OCI-LY3 (cell line): ENCODE results near the gene OTUD3.
"Not testable (repeated sequence)": the region's sequence is repeated elsewhere in the genome, so short reads cannot be mapped to it uniquely, and the experiment has no call there.

Experiments
- H2AFZ ChIP-seq: fragments of 200-600, 300-600 bp; shearing (Covaris generic); 2 replicates; pipeline ENCODE4 v1.6.0; 2014; ENCODE audit warnings: antibody characterized with exemption, low read depth, low read length
- H3K27ac ChIP-seq: fragments of 200-600, 300-600 bp; sonication (generic); 2 replicates; pipeline ENCODE4 v1.5.1; 2014; ENCODE audit warnings: mild to moderate bottlenecking, low read length, moderate library complexity, mixed read lengths
- H3K27me3 ChIP-seq: fragments of 200-600, 300-600 bp; sonication (generic); 2 replicates; pipeline ENCODE4 v1.6.1; 2014; ENCODE audit warnings: low read depth, low read length, mixed read lengths
- H3K36me3 ChIP-seq: fragments of 200-600, 300-600 bp; sonication (generic); replicated peaks from 2 replicates; pipeline ENCODE3; 2014; ENCODE audit warnings: low read depth, low read length, mixed read lengths
- H3K4me1 ChIP-seq: fragments of 300-600, 200-600 bp; sonication (generic); 2 replicates; pipeline ENCODE4 v1.6.1; 2014; ENCODE audit warnings: low read length, mixed read lengths
- H3K4me2 ChIP-seq: fragments of 200-600, 300-600 bp; sonication (generic); 2 replicates; pipeline ENCODE4 v1.6.1; 2014; ENCODE audit warnings: low read length, mixed read lengths
- H3K4me3 ChIP-seq: fragments of 300-600, 200-600 bp; sonication (generic); 2 replicates; pipeline ENCODE4 v1.5.1; 2014; ENCODE audit warnings: antibody characterized with exemption, mild to moderate bottlenecking, low read length, moderate library complexity
- H3K79me2 ChIP-seq: fragments of 300-600, 200-600 bp; shearing (Covaris generic); 2 replicates; pipeline ENCODE4 v1.6.1; 2014; ENCODE audit warnings: mild to moderate bottlenecking, low read length, mixed read lengths
- H3K9ac ChIP-seq: fragments of 300-600, 200-600 bp; shearing (Covaris generic); 2 replicates; pipeline ENCODE4 v1.6.0; 2014; ENCODE audit warnings: mild to moderate bottlenecking, low read length, moderate library complexity
- H3K9me3 ChIP-seq: fragments of 200-600, 300-600 bp; shearing (Covaris generic); 2 replicates; pipeline ENCODE4 v1.6.1; 2014; ENCODE audit warnings: low read length, mixed read lengths; ENCODE audit not compliant: insufficient read depth
- H4K20me1 ChIP-seq: fragments of 200-600, 300-600 bp; sonication (generic); 2 replicates; pipeline ENCODE4 v1.6.1; 2016; ENCODE audit warnings: low read length, mixed read lengths; ENCODE audit not compliant: insufficient read depth
- EZH2phosphoT487 ChIP-seq: fragments of 200-600 bp; shearing (Covaris generic); IDR thresholded peaks from 2 replicates; pipeline ENCODE4 v1.6.1; 2018; ENCODE audit warnings: antibody characterized with exemption, mixed run types, low read depth
- TF ChIP-seq, protein P1 (sequence below): fragments of 200-600, 300-600 bp; sonication (generic); IDR thresholded peaks from 2 replicates; pipeline ENCODE4 v1.5.1; 2014; ENCODE audit warnings: antibody characterized with exemption, low read length, low read depth

Gene OTUD3

DNA sequence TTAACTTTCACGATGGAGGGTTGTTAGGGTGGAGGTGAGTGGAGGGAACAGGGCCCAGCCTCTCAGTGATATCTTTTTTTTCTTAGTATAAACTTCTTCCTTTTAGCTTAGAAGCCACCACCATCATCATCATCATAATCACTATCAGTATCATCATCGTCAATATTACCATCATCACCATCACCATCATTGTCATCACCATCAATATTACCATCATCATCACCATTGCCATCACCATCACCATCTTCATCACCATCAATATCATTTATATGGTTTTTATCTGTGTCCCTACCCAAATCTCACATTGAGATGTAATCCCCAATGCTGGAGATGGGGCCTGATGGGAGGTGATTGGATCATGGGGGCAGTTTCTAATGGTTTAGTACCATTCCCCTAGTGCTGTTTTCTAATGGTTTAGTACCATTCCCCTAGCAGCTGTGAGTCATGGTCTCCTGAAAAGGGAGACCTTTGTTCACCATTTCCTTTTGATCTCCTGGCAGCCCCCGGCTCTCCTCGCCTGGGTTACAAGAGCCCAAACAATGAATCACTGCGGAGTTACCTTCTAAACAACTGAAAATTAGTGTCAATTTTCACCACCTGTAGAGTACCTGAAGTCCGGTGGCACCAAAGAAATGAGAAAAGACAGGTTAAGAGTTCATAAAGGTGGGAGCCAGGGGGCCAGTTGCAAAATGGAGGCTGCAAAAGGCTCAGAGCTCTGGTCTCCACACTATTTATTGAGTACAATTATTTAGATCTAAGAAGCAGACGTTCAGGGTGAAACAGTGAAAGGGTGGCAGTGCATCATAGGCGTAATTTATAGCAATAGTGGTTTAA lies 44.3 kb downstream of the OTUD3 start:
- no peaks in the 10 kb centered on the region for H3K27me3 ChIP-seq

DNA sequence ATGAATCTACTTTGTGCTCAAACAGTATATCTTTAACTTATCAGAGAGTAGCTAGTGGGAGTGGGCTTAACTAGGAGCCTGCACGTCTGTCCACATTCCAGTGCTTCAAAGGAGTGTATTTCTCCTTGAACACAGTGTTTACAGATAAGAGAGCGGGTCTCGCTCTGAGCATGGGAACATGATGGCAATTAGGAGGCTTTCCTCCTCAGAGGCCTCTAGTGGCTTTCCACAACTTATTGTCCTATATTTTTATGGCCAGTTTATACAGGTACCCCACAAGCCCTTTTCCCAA lies 44.9 kb downstream of the OTUD3 start:
- not testable (repeated sequence) for H3K79me2 ChIP-seq

More for the DNA sequence above, 44.3 kb downstream of the OTUD3 start:
- Histone ChIP-seq H3K4me2 (no peak overlapping the region), H3K9ac (no peak overlapping the region), H3K4me3 (no peak overlapping the region), H2AFZ (no peak overlapping the region), H4K20me1 (no peaks in the 10 kb centered on the region), H3K27ac (no peak overlapping the region), H3K79me2 (no peaks in the 10 kb centered on the region), H3K36me3 (no peaks in the 10 kb centered on the region), H3K4me1 (no peaks in the 10 kb centered on the region), H3K9me3 (no peaks in the 10 kb centered on the region)
- TF ChIP-seq, protein P1, sequence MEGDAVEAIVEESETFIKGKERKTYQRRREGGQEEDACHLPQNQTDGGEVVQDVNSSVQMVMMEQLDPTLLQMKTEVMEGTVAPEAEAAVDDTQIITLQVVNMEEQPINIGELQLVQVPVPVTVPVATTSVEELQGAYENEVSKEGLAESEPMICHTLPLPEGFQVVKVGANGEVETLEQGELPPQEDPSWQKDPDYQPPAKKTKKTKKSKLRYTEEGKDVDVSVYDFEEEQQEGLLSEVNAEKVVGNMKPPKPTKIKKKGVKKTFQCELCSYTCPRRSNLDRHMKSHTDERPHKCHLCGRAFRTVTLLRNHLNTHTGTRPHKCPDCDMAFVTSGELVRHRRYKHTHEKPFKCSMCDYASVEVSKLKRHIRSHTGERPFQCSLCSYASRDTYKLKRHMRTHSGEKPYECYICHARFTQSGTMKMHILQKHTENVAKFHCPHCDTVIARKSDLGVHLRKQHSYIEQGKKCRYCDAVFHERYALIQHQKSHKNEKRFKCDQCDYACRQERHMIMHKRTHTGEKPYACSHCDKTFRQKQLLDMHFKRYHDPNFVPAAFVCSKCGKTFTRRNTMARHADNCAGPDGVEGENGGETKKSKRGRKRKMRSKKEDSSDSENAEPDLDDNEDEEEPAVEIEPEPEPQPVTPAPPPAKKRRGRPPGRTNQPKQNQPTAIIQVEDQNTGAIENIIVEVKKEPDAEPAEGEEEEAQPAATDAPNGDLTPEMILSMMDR = no peak
- no peak for TF ChIP-seq EZH2phosphoT487

DNA sequence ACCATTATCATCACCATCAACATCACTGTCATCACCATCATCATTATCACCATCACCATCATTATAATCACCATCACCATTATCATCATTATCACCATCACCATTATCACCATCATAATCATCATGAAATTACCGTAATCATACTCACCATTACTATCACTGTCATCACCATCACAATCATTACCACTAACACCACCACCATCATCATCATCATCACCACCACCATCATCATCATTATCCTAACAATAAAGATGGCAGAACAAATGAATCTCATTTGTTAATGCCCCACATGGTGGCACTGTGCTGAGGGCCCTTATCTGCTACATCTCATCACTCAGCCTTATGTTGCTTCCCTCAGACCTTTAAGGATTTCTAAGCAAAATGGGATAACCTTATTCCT lies 50.7 kb downstream of the OTUD3 start:
- Histone ChIP-seq H2AFZ (no peak overlapping the region), H3K4me1 (peaks cover 7% of the 10 kb centered on the region; the same call in 1 of the 2 replicates), H3K79me2 (no peaks in the 10 kb centered on the region), H3K9ac (no peak overlapping the region), H3K4me3 (no peak overlapping the region), H4K20me1 (no peaks in the 10 kb centered on the region), H3K36me3 (no peaks in the 10 kb centered on the region), H3K9me3 (no peaks in the 10 kb centered on the region), H3K4me2 (no peak overlapping the region), H3K27ac (no peak overlapping the region), H3K27me3 (no peaks in the 10 kb centered on the region)
- no peak for TF ChIP-seq EZH2phosphoT487
- TF ChIP-seq, protein P1 = no peak

More for the DNA sequence above, 44.9 kb downstream of the OTUD3 start:
- H3K36me3 ChIP-seq, H3K9me3 ChIP-seq, H3K9ac ChIP-seq, H3K27ac ChIP-seq, H3K4me2 ChIP-seq, H4K20me1 ChIP-seq, H3K4me3 ChIP-seq, H3K4me1 ChIP-seq, H2AFZ ChIP-seq, H3K27me3 ChIP-seq: not testable (repeated sequence)

DNA sequence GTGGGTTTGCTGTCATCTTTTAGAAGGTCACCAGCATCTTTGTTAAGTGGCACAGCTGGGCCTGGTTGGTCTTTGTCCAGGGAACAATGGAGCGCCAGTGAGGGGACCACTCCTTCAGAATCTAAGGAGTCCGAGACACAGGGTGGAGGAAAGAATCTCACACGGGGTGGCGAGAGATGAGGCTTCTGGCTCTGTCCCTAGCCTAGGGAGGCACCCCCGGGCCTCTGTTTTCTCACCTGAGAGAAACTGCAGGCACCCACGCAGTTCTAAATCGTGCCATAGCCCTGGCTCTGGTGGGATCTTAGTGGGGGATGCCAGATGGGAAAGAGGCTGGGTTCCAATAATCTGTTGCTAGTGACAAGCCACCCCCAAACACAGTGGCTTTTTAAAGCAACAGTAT lies 52.1 kb downstream of the OTUD3 start:
- Histone ChIP-seq H3K36me3 (no peaks in the 10 kb centered on the region), H3K4me1 (peaks cover 7% of the 10 kb centered on the region; the same call in 1 of the 2 replicates), H3K79me2 (no peaks in the 10 kb centered on the region), H3K9ac (no peak overlapping the region), H3K27me3 (no peaks in the 10 kb centered on the region), H3K9me3 (no peaks in the 10 kb centered on the region), H3K4me2 (no peak overlapping the region), H4K20me1 (no peaks in the 10 kb centered on the region), H3K27ac (no peak overlapping the region), H3K4me3 (no peak overlapping the region), H2AFZ (no peak overlapping the region)
- TF ChIP-seq, protein P1 = no peak
- TF ChIP-seq EZH2phosphoT487 = no peak
